GM03348 (cell line): ENCODE data around the gene CRNN.
A peak's percentile ranks its signal among the peaks of the same experiment; 100 is the strongest.

Experiments used
- DNase-seq: peaks from one replicate; pipeline ENCODE4 v3.0.0; 2012; ENCODE audit warnings: low spot score

CRNN gene

DNA sequence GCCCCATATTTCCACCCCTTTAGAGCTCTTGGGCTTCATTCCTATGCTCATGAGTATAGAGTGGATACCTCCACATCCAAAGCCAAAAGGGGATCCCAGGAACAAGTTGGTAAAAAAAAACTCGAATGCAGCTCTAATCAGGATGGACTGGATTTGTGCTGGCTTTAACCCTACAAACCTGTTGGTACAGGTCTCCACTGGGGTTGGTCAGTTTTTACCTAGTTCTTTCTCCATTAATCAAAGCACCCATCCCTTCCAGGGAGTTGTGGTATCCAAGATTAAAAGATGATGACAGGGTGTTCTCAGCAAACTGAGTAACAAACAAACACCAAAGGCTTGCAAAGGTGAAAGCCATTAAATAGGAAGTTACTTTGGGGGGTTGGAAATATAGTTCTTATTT lies 5.9 kb upstream of the CRNN start:
- DNase-seq = no peak

DNA sequence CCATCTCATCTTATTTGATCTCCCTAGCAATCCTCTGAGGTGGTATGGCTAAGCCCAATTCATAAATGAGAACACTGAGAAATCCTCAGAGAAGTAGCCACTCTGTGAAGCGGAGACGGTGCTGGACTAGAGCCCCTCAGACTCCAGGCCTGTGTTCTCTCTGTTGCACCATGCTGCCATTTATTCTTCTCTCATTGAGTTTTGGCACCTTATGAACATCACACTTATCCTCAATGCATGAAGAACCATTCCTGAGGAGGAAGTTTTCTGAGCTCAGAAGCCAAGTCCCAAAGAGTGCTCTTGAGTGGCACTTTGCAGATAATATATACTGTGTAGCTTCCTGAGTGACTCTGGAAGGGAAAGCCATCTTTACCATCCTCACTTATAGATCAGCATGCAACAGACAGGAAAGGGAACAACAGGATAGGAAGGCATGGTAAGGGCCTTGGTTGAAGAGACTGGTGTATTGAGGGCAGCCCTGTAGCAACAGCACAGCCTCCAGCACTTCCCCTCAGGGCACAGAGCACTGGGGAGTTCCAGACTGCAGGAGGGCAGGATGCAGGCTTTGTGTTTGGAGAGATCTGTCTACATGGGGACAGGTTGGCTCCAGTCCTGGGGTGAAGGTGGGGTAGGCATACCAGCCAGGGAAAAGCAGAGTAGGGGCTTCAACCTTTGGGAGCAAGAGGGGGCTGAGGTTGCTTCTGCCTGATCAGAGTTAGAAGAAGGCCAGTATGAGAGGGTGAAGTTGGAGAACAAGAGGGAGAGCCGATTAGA lies 1.6 kb upstream of the CRNN start:
- DNase-seq = no peak

DNA sequence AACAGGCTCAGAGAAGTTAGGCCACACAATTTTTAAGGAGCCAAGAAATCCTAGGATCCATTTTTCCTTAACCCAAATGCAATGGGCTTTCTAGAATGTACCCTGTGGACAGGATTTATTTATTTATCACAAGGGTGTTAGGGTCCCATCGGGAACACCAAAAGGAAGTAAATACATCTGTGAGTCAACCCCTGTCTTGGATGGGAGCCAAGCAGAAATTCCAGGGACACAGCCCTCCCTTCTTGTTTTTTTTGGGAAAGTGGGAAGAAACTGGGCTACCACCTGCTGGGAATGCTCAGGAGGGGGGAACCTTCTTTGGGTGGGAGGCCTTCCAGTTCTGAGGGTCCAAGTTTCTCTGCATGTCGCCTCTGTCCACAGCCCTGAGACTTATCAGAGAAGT lies 1.3 kb downstream of the CRNN start:
- no peak for DNase-seq

DNA sequence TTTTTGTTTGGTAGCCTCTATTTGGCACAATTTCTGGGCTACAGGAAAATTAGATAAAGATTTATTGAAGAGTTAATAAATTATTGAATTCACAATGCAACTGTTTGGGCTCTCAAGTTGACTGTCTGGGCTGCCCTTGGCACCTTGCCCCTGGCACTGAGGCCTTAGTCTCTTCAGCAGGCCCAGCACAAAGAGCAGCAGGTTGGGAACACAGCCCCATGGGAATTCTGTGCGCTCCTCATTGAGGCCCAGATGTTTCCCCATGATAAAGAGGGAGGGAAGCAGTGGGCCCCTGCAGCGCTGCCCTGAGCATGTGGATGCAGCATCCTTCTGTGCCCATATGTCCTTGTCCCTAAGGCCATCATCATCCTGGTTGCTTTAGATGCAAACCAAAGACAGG lies 2.9 kb downstream of the CRNN start:
- DNase-seq = no peak

DNA sequence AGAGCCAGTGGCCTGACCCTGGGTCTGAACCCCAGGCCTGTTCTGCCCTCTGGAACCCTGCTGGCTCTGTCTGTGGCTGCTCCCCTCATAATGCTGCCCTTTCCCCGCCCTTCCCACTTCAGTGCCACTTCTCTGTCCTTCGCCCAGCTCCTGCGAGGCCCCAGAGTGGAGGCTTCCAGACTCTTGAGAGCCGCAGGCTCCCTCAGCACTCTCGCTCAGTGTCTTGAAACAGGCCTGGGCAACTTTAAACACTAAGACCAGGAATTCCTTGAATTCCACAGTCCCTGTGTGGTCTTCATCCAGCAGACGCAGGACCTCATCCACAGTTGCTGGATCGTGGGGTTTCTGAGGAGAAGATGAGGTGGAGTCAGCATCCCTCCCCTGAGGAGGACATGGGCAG lies 3.5 kb downstream of the CRNN start:
- peak; percentile 43 for DNase-seq

DNA sequence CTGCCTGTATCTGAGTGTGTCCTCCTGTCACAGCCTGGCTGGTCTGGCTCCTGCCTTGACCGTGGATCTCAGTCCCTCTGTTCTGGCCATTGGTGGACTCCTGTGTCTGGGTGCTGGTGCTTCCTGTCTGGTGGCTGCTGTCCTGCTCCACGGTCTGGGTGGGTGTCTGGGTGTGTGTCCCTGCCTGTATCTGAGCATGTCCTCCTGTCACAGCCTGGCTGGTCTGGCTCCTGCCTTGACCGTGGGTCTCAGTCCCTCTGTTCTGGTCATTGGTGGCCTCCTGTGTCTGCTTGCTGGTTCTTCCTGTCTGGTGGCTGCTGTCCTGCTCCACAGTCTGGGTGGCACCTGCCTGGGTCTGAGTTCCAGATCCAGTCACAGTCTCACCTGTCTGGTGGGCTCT lies 4.0 kb downstream of the CRNN start:
- DNase-seq = no peak

DNA sequence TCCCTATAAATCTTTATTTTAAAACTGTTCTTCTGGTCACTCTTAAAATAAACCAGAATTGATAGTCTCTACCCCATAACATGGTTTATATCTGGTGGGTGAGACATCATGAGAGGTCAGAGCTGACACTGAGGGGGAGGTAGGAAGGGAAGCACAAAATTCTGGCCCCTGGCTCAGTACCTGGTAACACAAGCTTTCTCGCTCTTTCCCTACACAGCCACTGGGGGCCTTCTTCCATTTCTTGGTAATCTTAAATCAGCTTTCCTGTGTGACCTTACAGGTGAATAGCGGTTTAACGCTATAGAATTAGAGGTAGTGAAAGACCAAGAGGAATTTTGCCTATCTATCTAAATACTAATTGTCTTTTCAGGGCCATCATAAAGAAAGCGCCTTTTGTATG lies 5.4 kb downstream of the CRNN start:
- no peak for DNase-seq

DNA sequence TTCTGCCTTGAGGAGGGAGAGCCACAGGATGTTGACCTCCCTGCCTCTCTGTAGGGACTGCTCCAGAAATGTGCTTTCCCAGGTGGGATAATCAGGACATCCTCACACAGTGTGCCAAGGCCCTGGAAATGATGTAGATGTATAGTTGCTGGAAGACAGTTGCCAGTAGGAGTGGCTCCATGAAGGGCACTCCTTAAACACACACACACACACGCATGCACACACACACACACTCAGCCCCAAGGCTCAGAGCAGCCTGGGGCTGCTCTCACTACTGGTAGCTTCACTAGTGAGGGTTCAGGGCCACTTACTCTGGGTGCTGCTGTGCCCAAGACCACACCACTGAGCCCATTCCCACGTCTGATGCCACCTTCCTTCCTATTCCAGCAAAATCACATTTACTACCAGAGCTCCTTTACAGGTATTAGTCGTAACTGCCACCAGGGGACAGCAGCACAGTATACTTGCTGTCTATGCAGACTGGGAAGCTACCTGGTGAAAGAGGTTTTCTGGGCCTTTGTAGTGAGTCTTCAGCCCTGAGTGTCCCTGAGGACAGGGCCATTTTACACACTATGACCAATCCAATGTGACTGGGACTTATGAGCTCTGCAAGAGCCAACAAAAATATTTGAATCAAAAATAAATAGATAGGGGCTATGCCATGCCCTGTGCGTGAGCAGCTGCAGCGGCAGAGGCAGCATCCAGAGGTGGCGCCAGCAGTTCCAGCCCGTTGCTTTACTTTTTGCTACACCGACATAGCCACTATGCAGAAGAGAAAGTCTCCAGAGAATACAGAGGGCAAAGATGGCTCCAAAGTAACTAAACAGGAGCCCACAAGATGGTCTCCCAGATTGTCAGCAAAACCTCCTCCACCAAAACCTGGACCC lies 15.0 kb downstream of the CRNN start:
- no peak for DNase-seq

DNA sequence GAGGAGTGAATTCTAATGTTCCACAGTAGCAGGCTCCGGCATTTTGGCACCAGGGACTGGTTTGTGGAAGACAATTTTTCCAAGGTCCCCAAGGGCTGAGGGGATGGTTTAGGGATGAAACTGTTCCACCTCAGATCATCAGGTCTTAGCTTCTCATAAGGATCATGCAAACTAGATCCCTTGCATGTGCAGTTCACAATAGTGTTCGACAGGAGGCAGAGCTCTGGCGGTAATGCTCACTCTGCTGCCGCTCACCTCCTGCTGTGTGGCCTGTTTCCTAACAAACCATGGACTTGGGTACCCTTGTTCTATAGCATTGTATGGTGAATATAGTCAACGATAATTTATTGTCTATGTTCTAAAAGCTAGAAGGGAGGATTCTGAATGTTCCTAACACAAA lies 16.6 kb downstream of the CRNN start:
- DNase-seq = no peak

DNA sequence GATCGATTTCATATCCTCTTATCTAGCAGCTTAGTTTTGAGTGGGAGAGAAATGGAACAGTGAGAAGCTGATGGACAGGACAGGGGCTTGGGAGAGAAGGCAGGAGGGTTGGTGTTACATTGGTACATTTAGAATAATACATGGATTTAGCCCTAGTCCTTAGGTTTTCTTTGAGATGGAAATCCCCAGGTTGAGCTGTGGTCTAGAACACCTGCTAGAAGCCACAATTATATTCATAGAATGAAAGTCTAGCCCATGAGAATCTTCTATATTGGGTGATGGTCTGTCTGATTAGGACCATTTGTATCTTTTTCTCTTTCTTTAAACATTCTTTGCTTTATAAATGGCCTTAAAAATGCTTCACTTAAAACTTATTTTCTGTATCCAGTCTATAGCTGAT lies 19.9 kb downstream of the CRNN start:
- DNase-seq = no peak

DNA sequence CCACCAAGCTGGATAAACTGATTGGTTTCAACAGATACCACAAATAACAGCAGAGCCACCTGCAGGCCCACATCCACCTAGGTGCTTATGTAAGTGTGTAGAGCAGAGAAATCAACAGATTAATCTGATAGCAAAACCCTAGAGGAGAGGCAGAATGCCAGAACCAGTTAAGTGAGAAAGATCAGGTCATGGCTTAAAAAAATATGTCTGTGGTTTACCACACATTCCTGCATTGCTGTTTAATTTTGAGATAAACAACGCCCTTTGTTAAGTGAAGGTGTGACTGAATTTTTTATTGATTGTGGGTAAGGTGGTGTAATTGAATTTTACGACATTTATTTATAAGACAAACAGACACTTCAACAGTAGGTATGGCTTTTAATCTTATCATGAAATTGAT lies 21.2 kb downstream of the CRNN start:
- no peak for DNase-seq

DNA sequence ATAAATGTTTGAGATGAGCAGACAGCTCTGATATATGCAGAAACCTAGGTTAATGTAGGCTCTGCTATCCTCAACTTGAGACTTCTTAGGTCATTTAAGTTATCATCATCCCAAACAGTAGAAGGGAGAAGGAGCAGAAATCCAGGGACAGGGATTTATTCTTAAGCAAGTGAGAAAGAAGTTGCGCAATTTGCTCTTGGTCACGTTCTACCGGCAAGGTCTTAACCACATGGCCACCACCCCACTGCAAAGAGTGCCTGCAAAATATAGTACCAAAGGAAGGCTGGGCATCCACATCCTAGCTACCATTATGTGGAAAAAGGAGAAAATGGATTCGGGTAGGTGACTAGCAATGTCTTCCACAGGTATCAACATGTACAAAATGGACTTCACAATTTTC lies 25.2 kb downstream of the CRNN start:
- DNase-seq = no peak

DNA sequence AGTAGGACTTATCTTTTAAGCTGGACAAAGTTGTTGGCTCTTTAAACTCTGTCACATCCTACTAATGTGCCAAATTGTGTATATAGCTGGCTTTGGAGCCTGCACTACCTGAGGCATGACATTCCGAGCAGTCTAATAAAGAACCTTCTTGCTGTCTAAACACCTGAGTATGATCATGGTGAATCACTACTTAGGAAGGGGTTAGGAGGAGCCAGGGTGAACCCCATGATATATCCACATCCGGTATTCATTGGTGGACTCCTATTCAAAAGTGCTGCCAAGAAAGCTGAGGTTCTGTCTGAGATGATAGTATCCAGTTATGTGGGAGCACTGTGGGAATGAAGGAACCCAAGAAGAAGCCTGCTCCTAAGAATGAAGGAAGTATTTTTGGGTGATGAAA lies 27.1 kb downstream of the CRNN start:
- DNase-seq = peak; percentile 31

DNA sequence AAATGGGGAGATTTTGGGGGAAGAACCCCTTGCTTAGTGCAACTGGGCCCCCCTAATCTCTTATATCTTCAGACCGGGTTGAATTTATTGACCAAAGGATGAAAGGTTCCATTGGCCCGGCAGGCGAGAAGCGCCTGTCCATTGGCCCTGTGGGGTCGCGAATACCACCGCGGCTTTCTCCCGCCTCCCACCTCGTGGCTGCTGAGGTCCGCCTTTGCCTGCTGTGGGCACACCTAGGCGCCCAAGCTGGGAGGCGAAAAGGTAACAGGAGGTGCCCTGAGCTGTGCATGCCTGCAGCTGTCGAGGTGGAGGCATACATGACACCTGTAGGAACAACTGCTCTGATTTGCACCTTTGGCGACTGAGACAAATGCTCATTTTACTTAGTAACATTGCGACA lies 33.1 kb downstream of the CRNN start:
- DNase-seq = no peak

DNA sequence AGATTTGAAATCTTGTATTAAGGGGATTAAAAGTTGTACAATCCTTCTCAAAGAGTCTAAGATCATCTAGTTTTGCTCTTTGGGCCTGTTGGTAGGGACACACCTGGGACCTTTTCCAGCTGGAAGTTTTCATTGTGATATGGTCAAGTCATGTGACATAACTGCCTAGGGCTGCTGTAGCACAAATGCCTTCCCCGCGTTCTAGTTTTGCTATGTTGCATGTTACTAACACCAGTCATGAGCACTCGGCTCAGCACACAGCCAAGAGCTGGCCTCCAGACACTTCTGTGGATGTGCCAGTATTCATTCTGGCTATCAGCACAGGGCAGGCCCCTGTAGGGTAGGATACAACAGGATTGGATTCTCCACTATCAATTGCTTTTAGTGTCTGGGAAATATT lies 39.6 kb downstream of the CRNN start:
- no peak for DNase-seq

DNA sequence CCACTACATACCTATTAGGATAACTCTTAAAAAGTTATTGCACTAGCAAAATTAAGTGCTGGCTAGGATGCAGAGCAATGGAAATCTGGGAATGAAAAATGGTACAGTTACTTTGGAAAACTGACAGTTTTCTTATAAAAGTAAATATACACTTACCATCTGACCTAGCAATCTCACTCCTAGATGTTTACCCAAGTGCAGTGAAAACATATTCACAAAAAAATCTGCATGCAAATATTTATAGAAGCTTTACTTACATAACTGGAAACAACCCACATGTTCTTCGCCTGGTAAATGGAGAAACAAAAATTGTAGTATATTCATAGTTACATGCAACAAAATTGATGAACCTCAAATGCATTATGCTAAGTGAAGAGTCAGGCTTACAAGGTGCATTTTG lies 41.4 kb downstream of the CRNN start:
- DNase-seq = no peak

DNA sequence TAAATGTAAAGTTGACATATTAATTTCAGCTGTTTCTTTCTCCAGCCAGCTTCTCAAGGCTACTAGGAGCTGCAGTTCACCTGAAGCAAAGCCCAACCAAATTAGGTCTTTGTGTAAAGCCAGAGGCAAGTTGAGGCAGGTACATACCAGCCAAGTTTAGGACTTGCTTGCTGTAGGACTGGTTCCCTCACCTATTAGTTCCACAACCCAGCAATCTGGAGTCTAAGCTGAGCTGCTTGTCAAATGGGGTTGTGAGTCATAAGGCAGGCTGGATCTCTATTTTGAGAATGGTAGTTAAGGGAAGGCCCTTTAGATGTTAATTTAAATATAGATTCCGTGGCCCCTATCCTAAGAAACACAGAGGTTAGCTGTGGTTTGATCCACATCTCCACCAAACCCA lies 46.6 kb downstream of the CRNN start:
- no peak for DNase-seq

DNA sequence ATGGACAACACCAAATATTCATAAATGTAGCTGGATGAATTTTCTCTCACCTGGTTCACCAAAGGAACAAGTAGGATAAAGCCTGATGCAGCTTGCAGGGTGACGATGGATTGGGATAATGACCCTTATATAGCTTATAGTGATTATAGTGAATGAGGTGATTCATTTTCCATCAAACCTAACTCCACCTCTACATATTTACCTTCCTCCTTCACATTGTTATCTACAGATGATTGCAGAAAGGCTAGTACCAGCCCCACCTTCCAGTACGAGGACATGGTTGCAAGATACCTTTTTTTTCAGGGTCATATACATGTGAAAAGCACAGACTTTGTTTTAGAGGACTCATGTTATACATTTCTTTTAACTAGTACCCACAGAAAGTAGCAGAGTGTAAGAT lies 54.2 kb downstream of the CRNN start, which contains the start of gene FLG2:
FLG2 (minus strand) TSS at position 101 of the 400 bp plus-strand sequence. CDS start 1,122 bp downstream, outside the sequence.
- DNase-seq = no peak
